ENCODE data around the gene GJC3.

DNA sequence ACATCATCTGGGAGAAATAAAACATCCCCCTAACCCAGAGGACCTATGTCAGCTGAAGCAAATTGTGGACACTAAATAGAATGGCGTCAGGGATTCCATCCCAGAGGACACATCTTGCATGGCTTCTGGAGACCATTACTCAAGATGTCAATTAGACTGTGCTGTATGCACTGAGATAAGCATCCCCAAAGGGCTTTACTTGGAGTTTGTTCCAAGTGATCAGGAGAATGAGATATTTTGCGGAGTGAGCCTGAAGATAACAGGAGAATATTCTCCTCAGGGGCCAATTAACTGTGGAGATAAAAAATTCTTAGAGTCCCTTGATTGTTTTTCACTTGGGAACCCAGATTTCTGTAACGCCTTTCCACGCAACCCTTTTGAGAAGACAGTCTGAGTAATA is 48.0 kb downstream of the GJC3 start:
- TF ChIP-seq POLR2A (IDR thresholded peaks at IDR 0.05; ENCODE audit: low read length): no peak
- TF ChIP-seq, protein P1, sequence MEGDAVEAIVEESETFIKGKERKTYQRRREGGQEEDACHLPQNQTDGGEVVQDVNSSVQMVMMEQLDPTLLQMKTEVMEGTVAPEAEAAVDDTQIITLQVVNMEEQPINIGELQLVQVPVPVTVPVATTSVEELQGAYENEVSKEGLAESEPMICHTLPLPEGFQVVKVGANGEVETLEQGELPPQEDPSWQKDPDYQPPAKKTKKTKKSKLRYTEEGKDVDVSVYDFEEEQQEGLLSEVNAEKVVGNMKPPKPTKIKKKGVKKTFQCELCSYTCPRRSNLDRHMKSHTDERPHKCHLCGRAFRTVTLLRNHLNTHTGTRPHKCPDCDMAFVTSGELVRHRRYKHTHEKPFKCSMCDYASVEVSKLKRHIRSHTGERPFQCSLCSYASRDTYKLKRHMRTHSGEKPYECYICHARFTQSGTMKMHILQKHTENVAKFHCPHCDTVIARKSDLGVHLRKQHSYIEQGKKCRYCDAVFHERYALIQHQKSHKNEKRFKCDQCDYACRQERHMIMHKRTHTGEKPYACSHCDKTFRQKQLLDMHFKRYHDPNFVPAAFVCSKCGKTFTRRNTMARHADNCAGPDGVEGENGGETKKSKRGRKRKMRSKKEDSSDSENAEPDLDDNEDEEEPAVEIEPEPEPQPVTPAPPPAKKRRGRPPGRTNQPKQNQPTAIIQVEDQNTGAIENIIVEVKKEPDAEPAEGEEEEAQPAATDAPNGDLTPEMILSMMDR (IDR thresholded peaks at IDR 0.05): no peak
- TF ChIP-seq RAD21 (conservative IDR thresholded peaks at IDR 0.05 in 1 of 2, IDR thresholded peaks at IDR 0.05 in 1 of 2): no peak
- no peak for TF ChIP-seq JUN (IDR thresholded peaks at IDR 0.05)
- no peak for TF ChIP-seq KDM1A (IDR thresholded peaks at IDR 0.05; ENCODE audit: low read depth)
- TF ChIP-seq POLR2AphosphoS2 (conservative IDR thresholded peaks at IDR 0.05; ENCODE audit: low read length): no peak
- TF ChIP-seq CHD2 (IDR thresholded peaks at IDR 0.05; ENCODE audit: low read length, partially characterized antibody): no peak
- TF ChIP-seq EHMT2 (IDR thresholded peaks at IDR 0.05; ENCODE audit: low read depth): no peak
- no peak for TF ChIP-seq CEBPB (IDR thresholded peaks at IDR 0.05)
- no peak for TF ChIP-seq EP300 (IDR thresholded peaks at IDR 0.05)
